ENCODE data around the gene LYST. TPM values are rescaled to one million over a fixed set of nuclear protein-coding genes. Genes with fewer than 3 reads are reported as not detected.
A peak's percentile ranks its signal among the peaks of the same experiment; 100 is the strongest.

The LYST gene
- total and polyA plus RNA-seq, 7 donors = 6.6 to 53.2 (median 21.9) TPM

DNA sequence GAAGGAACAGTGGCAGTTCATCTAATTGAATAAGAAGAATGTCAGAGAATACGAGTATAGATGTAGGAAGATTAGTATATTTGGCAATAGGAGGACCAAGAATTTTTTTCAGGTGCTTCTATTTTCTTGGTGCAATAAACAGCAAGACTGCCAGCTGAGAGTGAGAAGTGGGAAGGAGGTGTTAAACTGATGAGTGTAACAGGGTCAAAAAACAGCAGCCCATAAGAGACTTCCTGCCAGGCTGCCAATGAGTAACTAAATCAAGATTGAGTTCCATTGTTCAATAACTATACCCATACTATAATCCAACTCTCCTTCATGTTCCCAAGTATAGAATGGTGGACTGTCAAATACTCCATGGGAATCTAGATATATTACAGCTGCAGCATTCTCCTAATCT, 28.7 kb downstream of the LYST start:
- TF ChIP-seq EP300 (IDR thresholded peaks at IDR 0.05) (no peak), POLR2AphosphoS5 (IDR thresholded peaks at IDR 0.05) (no peak), POLR2A (IDR thresholded peaks at IDR 0.05) (no peak)
- TF ChIP-seq, protein P1, sequence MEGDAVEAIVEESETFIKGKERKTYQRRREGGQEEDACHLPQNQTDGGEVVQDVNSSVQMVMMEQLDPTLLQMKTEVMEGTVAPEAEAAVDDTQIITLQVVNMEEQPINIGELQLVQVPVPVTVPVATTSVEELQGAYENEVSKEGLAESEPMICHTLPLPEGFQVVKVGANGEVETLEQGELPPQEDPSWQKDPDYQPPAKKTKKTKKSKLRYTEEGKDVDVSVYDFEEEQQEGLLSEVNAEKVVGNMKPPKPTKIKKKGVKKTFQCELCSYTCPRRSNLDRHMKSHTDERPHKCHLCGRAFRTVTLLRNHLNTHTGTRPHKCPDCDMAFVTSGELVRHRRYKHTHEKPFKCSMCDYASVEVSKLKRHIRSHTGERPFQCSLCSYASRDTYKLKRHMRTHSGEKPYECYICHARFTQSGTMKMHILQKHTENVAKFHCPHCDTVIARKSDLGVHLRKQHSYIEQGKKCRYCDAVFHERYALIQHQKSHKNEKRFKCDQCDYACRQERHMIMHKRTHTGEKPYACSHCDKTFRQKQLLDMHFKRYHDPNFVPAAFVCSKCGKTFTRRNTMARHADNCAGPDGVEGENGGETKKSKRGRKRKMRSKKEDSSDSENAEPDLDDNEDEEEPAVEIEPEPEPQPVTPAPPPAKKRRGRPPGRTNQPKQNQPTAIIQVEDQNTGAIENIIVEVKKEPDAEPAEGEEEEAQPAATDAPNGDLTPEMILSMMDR (IDR thresholded peaks at IDR 0.05) = no peak

DNA sequence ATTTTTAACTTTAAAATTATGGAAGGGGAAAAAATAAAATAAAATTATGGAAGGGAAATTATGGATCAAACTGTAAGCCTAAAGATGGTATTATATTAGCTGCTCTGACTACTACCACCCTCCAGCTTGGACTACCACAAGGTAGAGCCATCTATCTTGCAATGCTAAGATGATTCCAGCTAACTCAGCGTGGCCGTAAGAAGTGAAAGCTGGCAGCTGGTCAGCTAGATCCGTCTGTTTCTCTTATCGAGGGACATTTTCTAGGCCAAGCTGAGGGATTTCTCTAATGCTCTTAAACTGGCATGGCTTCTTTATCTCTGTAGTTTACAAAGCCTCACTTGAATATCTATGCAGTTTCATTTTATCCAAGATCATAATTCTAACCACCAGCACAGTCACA, 31.5 kb downstream of the LYST start:
- peaks cover 0 to 2% (median 0%) of the 10 kb centered on the region in 4 donors for H3K36me3 ChIP-seq
- peak; percentile 80 for DNase-seq
- peak overlapping the region in 3 of 4 donors; percentile 25 to 60 (median 55) for H3K27ac ChIP-seq
- H3K4me3 ChIP-seq = peak overlapping the region; percentile 2 to 36 (median 18)
- no peaks in the 10 kb centered on the region for H3K27me3 ChIP-seq
- WGBS, 2 donors = 37 to 60% methylated on average over 4 of the region's 4 CpGs
- intact Hi-C loops (cut with DNase I) = no loop called here
- TF ChIP-seq, protein P1 (IDR thresholded peaks at IDR 0.05) = no peak
- no peak for TF ChIP-seq POLR2A (IDR thresholded peaks at IDR 0.05)
- no peak for TF ChIP-seq POLR2AphosphoS5 (IDR thresholded peaks at IDR 0.05)
- no peak for TF ChIP-seq EP300 (IDR thresholded peaks at IDR 0.05)
- H3K4me1 ChIP-seq = peaks cover 0 to 10% (median 9%) of the 10 kb centered on the region in 4 donors
- H3K9me3 ChIP-seq = no peaks in the 10 kb centered on the region

More for the DNA sequence above, 28.7 kb downstream of the LYST start:
- Histone ChIP-seq H3K36me3 (no peaks in the 10 kb centered on the region), H3K27ac (no peak overlapping the region), H3K4me1 (peaks cover 0 to 19% (median 12%) of the 10 kb centered on the region in 4 donors), H3K4me3 (no peak overlapping the region), H3K9me3 (no peaks in the 10 kb centered on the region), H3K27me3 (no peaks in the 10 kb centered on the region)
- no peak for DNase-seq
- WGBS, 2 donors = 47 to 82% methylated on average over 1 of the region's 1 CpG
- intact Hi-C loops (cut with DNase I) = no loop called here

DNA sequence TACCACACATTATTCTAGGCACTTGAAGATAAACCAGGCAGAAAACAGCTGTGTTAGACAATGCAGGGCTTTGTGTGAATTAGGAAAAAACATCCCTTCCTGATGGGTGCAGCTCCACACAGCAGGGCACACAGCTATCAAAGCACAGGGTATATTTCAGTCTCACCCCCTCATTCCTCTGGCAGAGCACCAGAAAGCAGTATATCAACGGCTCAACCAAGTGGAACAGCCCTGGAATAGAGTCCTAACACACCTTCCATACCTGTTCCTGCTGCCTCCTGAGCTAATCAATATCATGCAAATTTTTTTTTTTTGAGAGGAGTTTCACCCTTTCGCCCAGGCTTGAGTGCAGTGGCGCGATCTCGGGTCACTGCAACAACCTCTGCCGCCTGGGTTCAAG, 32.1 kb downstream of the LYST start:
- H3K27ac ChIP-seq = peak overlapping the region in 3 of 4 donors; percentile 25 to 60 (median 55)
- no peaks in the 10 kb centered on the region for H3K27me3 ChIP-seq
- H3K4me1 ChIP-seq = peaks cover 0 to 10% (median 9%) of the 10 kb centered on the region in 4 donors
- WGBS, 2 donors = 78 to 89% methylated on average over 6 of the region's 6 CpGs
- TF ChIP-seq, protein P1 (IDR thresholded peaks at IDR 0.05) = no peak
- no peak for TF ChIP-seq POLR2A (IDR thresholded peaks at IDR 0.05)
- no peak for TF ChIP-seq POLR2AphosphoS5 (IDR thresholded peaks at IDR 0.05)
- no peak for TF ChIP-seq EP300 (IDR thresholded peaks at IDR 0.05)
- intact Hi-C loops (cut with DNase I) = no loop called here
- no peak overlapping the region for H3K4me3 ChIP-seq
- H3K9me3 ChIP-seq = no peaks in the 10 kb centered on the region
- peaks cover 0 to 6% (median 0%) of the 10 kb centered on the region in 4 donors for H3K36me3 ChIP-seq
- no peak for DNase-seq

DNA sequence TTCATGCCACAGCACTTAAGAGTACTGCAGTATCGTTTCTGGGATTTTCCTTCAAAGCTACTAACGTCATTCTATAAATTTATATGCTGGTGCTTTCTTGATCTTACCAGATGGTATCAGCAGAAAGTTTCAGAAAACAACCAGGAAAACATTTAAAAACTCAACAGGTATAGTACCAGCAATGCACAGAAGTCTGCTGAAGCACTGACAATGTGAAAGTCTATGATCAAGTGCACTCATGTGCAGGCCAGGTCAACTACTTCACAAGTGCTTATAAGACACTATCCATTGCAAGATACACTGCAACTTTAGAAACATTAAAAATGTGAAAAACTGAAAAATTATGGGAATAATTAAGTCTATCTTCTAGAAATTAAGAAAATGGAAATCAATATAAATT, 34.7 kb downstream of the LYST start:
- Histone ChIP-seq H3K9me3 (no peaks in the 10 kb centered on the region), H3K4me3 (no peak overlapping the region), H3K4me1 (peaks cover 0 to 10% (median 9%) of the 10 kb centered on the region in 4 donors), H3K27ac (no peak overlapping the region), H3K27me3 (no peaks in the 10 kb centered on the region), H3K36me3 (peaks cover 0 to 17% (median 3%) of the 10 kb centered on the region in 4 donors)
- no peak for DNase-seq
- intact Hi-C loops (cut with DNase I) = no loop called here
- TF ChIP-seq POLR2A (IDR thresholded peaks at IDR 0.05) (no peak), POLR2AphosphoS5 (IDR thresholded peaks at IDR 0.05) (no peak), EP300 (IDR thresholded peaks at IDR 0.05) (no peak)
- TF ChIP-seq, protein P1 (IDR thresholded peaks at IDR 0.05) = no peak
- 93 to 97% methylated on average over 2 of the region's 2 CpGs for WGBS, 2 donors

DNA sequence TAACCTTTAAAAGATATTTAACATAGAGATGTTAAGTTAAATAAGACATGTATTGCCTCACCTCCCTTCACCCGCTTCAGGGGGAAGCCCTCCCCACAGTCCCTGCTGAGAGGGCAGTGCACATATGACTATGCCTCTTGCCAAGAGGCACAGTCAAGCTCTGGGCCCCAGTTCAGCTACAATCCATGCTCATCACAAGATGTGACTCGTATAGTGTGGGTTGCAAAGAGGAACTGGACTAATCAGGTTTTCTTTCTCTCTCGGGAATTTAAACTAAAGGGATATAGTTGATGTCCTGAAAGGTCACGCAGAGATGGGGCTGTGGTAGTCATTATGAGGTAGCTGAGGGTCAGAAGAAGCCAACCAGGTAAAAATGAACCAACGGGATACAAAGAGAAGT, 35.6 kb downstream of the LYST start:
- Histone ChIP-seq H3K4me3 (no peak overlapping the region), H3K36me3 (peaks cover 0 to 26% (median 3%) of the 10 kb centered on the region in 4 donors), H3K27ac (no peak overlapping the region), H3K4me1 (peaks cover 0 to 10% (median 9%) of the 10 kb centered on the region in 4 donors), H3K27me3 (no peaks in the 10 kb centered on the region), H3K9me3 (no peaks in the 10 kb centered on the region)
- DNase-seq = no peak
- no peak for TF ChIP-seq POLR2AphosphoS5 (IDR thresholded peaks at IDR 0.05)
- TF ChIP-seq POLR2A (IDR thresholded peaks at IDR 0.05) = no peak
- TF ChIP-seq, protein P1 (IDR thresholded peaks at IDR 0.05) = no peak
- no peak for TF ChIP-seq EP300 (IDR thresholded peaks at IDR 0.05)
- 75 to 84% methylated on average over 5 of the region's 5 CpGs for WGBS, 2 donors
- intact Hi-C loops (cut with DNase I) = no loop called here

Data from sigmoid colon (tissue), 7 donors.